Hindlimb muscle (tissue), 1 donor: Measurements from ENCODE around the gene CLASP1. TPM values are rescaled to one million over a fixed set of nuclear protein-coding genes. Genes with fewer than 3 reads are reported as not detected.
"Not testable (repeated sequence)": the region's sequence is repeated elsewhere in the genome, so short reads cannot be mapped to it uniquely, and the experiment has no call there.

ENCODE experiments used
- DNase-seq: peaks from one replicate; pipeline ENCODE4 v3.0.0-alpha.2; 2013
- polyA plus RNA-seq: library from polyadenylated mRNA; unstranded; fragments of 120-200 nt; gene quantifications from one replicate; pipeline ENCODE4 v1.2.1, GENCODE V29; 2013; ENCODE audit not compliant: insufficient read length

CLASP1 gene
- polyA plus RNA-seq, 1 donor: 69.7 TPM

- no peak for DNase-seq
Observed at GRCh38 chr2:121343191-121343590, 306.1 kb downstream of the CLASP1 start.

- no peak for DNase-seq
Observed at GRCh38 chr2:121342751-121343150, 306.5 kb downstream of the CLASP1 start.

GRCh38 chr2:121340926-121341325, 308.3 kb downstream of the CLASP1 start:
- no peak for DNase-seq

GRCh38 chr2:121338281-121338680, 311.0 kb downstream of the CLASP1 start:
- no peak for DNase-seq

GRCh38 chr2:121336528-121337294, 312.6 kb downstream of the CLASP1 start:
- no peak for DNase-seq

- DNase-seq: no peak
Observed at GRCh38 chr2:121335294-121336290, 313.7 kb downstream of the CLASP1 start.

GRCh38 chr2:121334581-121335293, 314.5 kb downstream of the CLASP1 start:
- no peak for DNase-seq

- DNase-seq: no peak
Observed at GRCh38 chr2:121333834-121334558, 315.3 kb downstream of the CLASP1 start.

- DNase-seq: no peak
Observed at GRCh38 chr2:121333231-121333630, 316.0 kb downstream of the CLASP1 start.

- DNase-seq: not testable (repeated sequence)
Observed at GRCh38 chr2:121331324-121331723, 317.9 kb downstream of the CLASP1 start.

GRCh38 chr2:121330921-121331320, 318.3 kb downstream of the CLASP1 start:
- no peak for DNase-seq

GRCh38 chr2:121329786-121330185, 319.5 kb downstream of the CLASP1 start:
- DNase-seq: no peak

GRCh38 chr2:121326628-121327027, 322.6 kb downstream of the CLASP1 start:
- DNase-seq: no peak

- no peak for DNase-seq
Observed at GRCh38 chr2:121324601-121325000, 324.7 kb downstream of the CLASP1 start.

- DNase-seq: no peak
Observed at GRCh38 chr2:121321476-121321875, 327.8 kb downstream of the CLASP1 start.

GRCh38 chr2:121319941-121320340, 329.3 kb downstream of the CLASP1 start:
- DNase-seq: no peak

- DNase-seq: no peak
Observed at GRCh38 chr2:121316986-121317385, 332.3 kb downstream of the CLASP1 start.

GRCh38 chr2:121313701-121314100, 335.6 kb downstream of the CLASP1 start:
- DNase-seq: not testable (repeated sequence)

- no peak for DNase-seq
Observed at GRCh38 chr2:121309801-121310200, 339.5 kb downstream of the CLASP1 start.

GRCh38 chr2:121309323-121309722, 339.9 kb downstream of the CLASP1 start:
- DNase-seq: no peak

GRCh38 chr2:121307048-121307447, 342.2 kb downstream of the CLASP1 start:
- DNase-seq: no peak

GRCh38 chr2:121304941-121305340, 344.3 kb downstream of the CLASP1 start:
- DNase-seq: no peak
